Measurements from ENCODE around the gene CLIC2. TPM values are rescaled to one million over a fixed set of nuclear protein-coding genes. Genes with fewer than 3 reads are reported as not detected.

Gene CLIC2
- total and polyA plus RNA-seq, 12 donors = 4.8 to 22.0 (median 11.1) TPM

GRCh38 chrX:155262970-155263754 lies 71.3 kb downstream of the CLIC2 start:
- H3K27me3 ChIP-seq = no peaks in the 10 kb centered on the region
- no peak for TF ChIP-seq CTCF (IDR thresholded peaks at IDR 0.05)
- no peak for TF ChIP-seq POLR2A (IDR thresholded peaks at IDR 0.05)
- H3K9me3 ChIP-seq (replicated peaks in 1 of 3) = no peaks in the 10 kb centered on the region
- intact Hi-C loops (cut with DNase I) = no loop called here
- no peak overlapping the region for H3K27ac ChIP-seq
- H3K4me1 ChIP-seq (replicated peaks in 1 of 2) = no peaks in the 10 kb centered on the region
- DNase-seq = no peak
- no peaks in the 10 kb centered on the region for H3K36me3 ChIP-seq (replicated peaks in 1 of 2)
- 41 to 51% (median 45%) methylated on average over 5 of the region's 5 CpGs for WGBS, 4 donors
- no peak overlapping the region for H3K4me3 ChIP-seq

GRCh38 chrX:155259752-155260151 lies 74.7 kb downstream of the CLIC2 start:
- TF ChIP-seq CTCF (IDR thresholded peaks at IDR 0.05) (no peak), POLR2A (IDR thresholded peaks at IDR 0.05) (no peak)
- WGBS, 4 donors = 50 to 78% (median 64%) methylated on average over 3 of the region's 3 CpGs
- peak in 1 of 7 donors; percentile 51 for DNase-seq
- H3K27me3 ChIP-seq = no peaks in the 10 kb centered on the region
- H3K4me1 ChIP-seq (replicated peaks in 1 of 2) = no peaks in the 10 kb centered on the region
- H3K9me3 ChIP-seq (replicated peaks in 1 of 3) = no peaks in the 10 kb centered on the region
- H3K4me3 ChIP-seq = no peak overlapping the region
- no peaks in the 10 kb centered on the region for H3K36me3 ChIP-seq (replicated peaks in 1 of 2)
- no peak overlapping the region for H3K27ac ChIP-seq
- intact Hi-C loops (cut with DNase I) = no loop called here

- WGBS, 4 donors = 20 to 55% (median 47%) methylated on average over 1 of the region's 1 CpG
- Histone ChIP-seq H3K4me3 (no peak overlapping the region), H3K4me1 (replicated peaks in 1 of 2) (no peaks in the 10 kb centered on the region), H3K9me3 (replicated peaks in 1 of 3) (no peaks in the 10 kb centered on the region), H3K27ac (no peak overlapping the region), H3K27me3 (peaks cover 4% of the 10 kb centered on the region), H3K36me3 (replicated peaks in 1 of 2) (no peaks in the 10 kb centered on the region)
- intact Hi-C loops (cut with DNase I) = no loop called here
- no peak for DNase-seq
- TF ChIP-seq POLR2A (IDR thresholded peaks at IDR 0.05) (no peak), CTCF (IDR thresholded peaks at IDR 0.05) (no peak)
These were observed 83.0 kb downstream of the CLIC2 start for GRCh38 chrX:155251391-155251790.

GRCh38 chrX:155247497-155247896 lies 86.9 kb downstream of the CLIC2 start:
- WGBS, 4 donors = 59 to 83% (median 73%) methylated on average over 4 of the region's 4 CpGs
- Histone ChIP-seq H3K9me3 (replicated peaks in 1 of 3) (no peaks in the 10 kb centered on the region), H3K36me3 (replicated peaks in 1 of 2) (no peaks in the 10 kb centered on the region), H3K4me1 (replicated peaks in 1 of 2) (no peaks in the 10 kb centered on the region), H3K27me3 (peaks cover under 1% of the 10 kb centered on the region), H3K4me3 (no peak overlapping the region), H3K27ac (no peak overlapping the region)
- intact Hi-C loops (cut with DNase I) = no loop called here
- no peak for DNase-seq
- no peak for TF ChIP-seq CTCF (IDR thresholded peaks at IDR 0.05)
- no peak for TF ChIP-seq POLR2A (IDR thresholded peaks at IDR 0.05)
